Measurements from ENCODE around the gene ELP1.
"Not testable (repeated sequence)": the region's sequence is repeated elsewhere in the genome, so short reads cannot be mapped to it uniquely, and the experiment has no call there.

ELP1 gene

GRCh38 chr9:108933231-108933717 lies 650 bp downstream of the ELP1 start:
- H3K4me3 ChIP-seq (replicated peaks; ENCODE audit: low read depth, low read length) = peak overlapping the region; percentile 97
- TF ChIP-seq, protein P1, sequence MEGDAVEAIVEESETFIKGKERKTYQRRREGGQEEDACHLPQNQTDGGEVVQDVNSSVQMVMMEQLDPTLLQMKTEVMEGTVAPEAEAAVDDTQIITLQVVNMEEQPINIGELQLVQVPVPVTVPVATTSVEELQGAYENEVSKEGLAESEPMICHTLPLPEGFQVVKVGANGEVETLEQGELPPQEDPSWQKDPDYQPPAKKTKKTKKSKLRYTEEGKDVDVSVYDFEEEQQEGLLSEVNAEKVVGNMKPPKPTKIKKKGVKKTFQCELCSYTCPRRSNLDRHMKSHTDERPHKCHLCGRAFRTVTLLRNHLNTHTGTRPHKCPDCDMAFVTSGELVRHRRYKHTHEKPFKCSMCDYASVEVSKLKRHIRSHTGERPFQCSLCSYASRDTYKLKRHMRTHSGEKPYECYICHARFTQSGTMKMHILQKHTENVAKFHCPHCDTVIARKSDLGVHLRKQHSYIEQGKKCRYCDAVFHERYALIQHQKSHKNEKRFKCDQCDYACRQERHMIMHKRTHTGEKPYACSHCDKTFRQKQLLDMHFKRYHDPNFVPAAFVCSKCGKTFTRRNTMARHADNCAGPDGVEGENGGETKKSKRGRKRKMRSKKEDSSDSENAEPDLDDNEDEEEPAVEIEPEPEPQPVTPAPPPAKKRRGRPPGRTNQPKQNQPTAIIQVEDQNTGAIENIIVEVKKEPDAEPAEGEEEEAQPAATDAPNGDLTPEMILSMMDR (IDR thresholded peaks at IDR 0.05; ENCODE audit: low read depth, low read length, missing control alignments) = no peak
- no peak for DNase-seq (ENCODE audit: extremely low read depth, low read depth)

DNA sequence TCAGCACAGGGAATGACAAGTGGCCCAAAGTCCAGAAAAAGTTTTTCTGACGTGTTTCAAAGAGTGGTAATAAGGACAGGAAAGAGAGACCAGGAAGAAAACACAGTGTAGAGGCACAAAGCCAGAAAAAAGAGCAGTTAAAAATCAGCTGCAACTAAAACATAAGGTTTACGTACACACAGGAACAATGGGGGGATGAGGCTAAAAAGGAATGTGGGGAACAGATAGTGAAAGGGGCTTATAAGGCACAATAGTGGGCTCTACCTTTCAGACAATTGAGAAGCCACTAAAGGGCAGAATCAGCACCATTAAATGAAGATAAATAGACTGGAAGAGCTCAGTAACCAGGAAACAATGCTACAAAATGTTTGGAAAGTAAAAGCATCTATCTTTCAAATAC lies 5.5 kb downstream of the ELP1 start:
- no peak overlapping the region for H3K4me3 ChIP-seq (replicated peaks; ENCODE audit: low read depth, low read length)
- DNase-seq (ENCODE audit: extremely low read depth, low read depth) = no peak
- TF ChIP-seq, protein P1 (IDR thresholded peaks at IDR 0.05; ENCODE audit: low read depth, low read length, missing control alignments) = no peak

- H3K4me3 ChIP-seq (replicated peaks; ENCODE audit: low read depth, low read length) = no peak overlapping the region
- DNase-seq (ENCODE audit: extremely low read depth, low read depth) = no peak
- TF ChIP-seq, protein P1 (IDR thresholded peaks at IDR 0.05; ENCODE audit: low read depth, low read length, missing control alignments) = no peak
Observed at GRCh38 chr9:108924466-108924865, 9.5 kb downstream of the ELP1 start.

- TF ChIP-seq, protein P1 (IDR thresholded peaks at IDR 0.05; ENCODE audit: low read depth, low read length, missing control alignments) = no peak
- H3K4me3 ChIP-seq (replicated peaks; ENCODE audit: low read depth, low read length) = no peak overlapping the region
- no peak for DNase-seq (ENCODE audit: extremely low read depth, low read depth)
Observed at GRCh38 chr9:108921200-108921599, 12.7 kb downstream of the ELP1 start.

DNA sequence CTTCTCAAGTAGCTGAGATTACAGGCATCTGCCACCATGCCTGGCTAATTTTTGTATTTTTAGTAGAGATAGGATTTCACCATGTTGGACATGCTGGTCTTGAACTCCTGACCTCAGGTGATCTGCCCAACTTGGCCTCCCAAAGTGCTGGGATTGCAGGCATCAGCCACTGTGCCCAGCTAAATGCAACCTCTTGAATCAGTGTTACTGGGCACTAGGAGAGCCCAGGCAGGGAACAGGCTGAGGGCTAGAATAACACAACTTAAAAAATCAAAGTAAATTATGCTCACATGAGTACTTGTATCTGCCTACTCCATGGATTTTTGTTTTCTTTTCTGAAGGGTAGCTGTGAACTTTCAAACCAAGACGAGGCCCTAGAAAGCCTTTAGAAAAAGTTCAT lies 13.5 kb downstream of the ELP1 start:
- H3K4me3 ChIP-seq (replicated peaks; ENCODE audit: low read depth, low read length); DNase-seq (ENCODE audit: extremely low read depth, low read depth): not testable (repeated sequence)

DNA sequence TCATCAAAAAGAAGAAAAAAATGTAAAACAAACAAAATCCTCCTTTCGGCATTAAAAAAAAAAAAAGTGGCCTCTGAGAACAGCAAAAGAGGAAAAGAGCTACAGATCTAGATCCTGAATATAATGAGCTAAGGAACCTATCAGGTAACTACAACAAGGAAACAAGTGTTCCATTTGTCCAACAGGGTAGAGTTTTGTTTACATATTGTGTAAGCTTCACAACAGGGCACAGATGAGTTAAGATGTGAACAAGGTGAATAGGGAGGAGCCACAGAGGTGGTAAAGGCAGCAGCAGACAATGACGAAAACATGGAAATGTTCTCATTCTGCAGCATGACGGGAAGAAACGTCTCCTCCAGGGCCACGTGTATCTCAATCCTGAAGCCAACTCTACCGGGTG lies 14.4 kb downstream of the ELP1 start:
- TF ChIP-seq, protein P1 (IDR thresholded peaks at IDR 0.05; ENCODE audit: low read depth, low read length, missing control alignments) = no peak
- no peak for DNase-seq (ENCODE audit: extremely low read depth, low read depth)
- no peak overlapping the region for H3K4me3 ChIP-seq (replicated peaks; ENCODE audit: low read depth, low read length)

DNA sequence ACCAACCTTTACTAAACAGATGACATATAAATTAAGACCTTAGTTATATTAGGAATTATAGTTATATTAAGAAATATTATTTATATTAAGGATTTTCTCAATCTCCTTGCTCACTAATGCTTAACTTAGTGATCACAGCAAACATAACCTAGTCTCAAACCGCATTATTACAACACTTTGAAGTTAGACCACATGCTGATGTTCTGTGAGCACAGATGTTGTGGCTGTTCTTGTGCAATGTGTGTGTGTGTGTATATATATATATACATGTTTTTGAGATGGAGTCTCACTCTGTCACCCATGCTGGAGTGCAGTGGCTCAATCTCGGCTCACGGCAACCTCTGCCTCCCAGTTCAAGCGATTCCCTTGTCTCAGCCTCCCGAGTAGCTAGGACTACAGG lies 20.5 kb downstream of the ELP1 start:
- H3K4me3 ChIP-seq (replicated peaks; ENCODE audit: low read depth, low read length) = no peak overlapping the region
- TF ChIP-seq, protein P1 (IDR thresholded peaks at IDR 0.05; ENCODE audit: low read depth, low read length, missing control alignments) = no peak
- no peak for DNase-seq (ENCODE audit: extremely low read depth, low read depth)

Data from HFF-Myc (cell line).